AG09319 (cell line): ENCODE results near the gene NARF.

Source experiments
- DNase-seq: peaks from one replicate; pipeline ENCODE4 v3.0.0-alpha.2; 2010; ENCODE audit warnings: low read depth; ENCODE audit errors: extremely low read depth
- CTCF ChIP-seq: IDR thresholded peaks from 2 replicates; pipeline ENCODE4 v1.5.1; 2011; ENCODE audit warnings: low read depth, mild to moderate bottlenecking, inconsistent platforms, low read length, moderate library complexity

The NARF gene

GRCh38 chr17:82524540-82524939 is 66.0 kb downstream of the NARF start:
- DNase-seq, result no peak
- TF ChIP-seq CTCF, result no peak

- DNase-seq, result no peak
- TF ChIP-seq CTCF, result no peak
Measured at GRCh38 chr17:82525712-82526111, 67.2 kb downstream of the NARF start.

GRCh38 chr17:82527898-82528297 is 69.4 kb downstream of the NARF start:
- DNase-seq, result no peak
- no peak for TF ChIP-seq CTCF

GRCh38 chr17:82528484-82529265 is 70.1 kb downstream of the NARF start:
- TF ChIP-seq CTCF, result peak; percentile 24
- DNase-seq, result no peak

GRCh38 chr17:82529914-82530300 is 71.4 kb downstream of the NARF start:
- no peak for DNase-seq
- TF ChIP-seq CTCF, result no peak

GRCh38 chr17:82531431-82531881 is 72.9 kb downstream of the NARF start:
- no peak for DNase-seq
- TF ChIP-seq CTCF, result no peak

GRCh38 chr17:82534401-82534812 is 75.9 kb downstream of the NARF start:
- DNase-seq, result no peak
- TF ChIP-seq CTCF, result no peak
